ENCODE data around the gene ADCY9.
"Not testable (repeated sequence)": the region's sequence is repeated elsewhere in the genome, so short reads cannot be mapped to it uniquely, and the experiment has no call there.

The ADCY9 gene

DNA sequence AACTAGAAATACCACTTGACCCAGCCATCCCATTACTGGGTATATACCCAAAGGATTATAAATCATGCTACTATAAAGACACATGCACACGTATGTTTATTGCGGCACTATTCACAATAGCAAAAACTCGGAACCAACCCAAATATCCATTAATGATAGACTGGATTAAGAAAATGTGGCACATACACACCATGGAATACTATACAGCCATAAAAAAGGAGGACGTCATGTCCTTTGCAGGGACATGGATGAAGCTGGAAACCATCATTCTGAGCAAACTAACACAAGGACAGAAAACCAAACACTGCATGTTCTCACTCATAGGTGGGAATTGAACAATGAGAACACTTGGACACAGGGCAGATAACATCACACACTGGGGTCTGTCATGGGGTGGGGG lies 174.1 kb downstream of the ADCY9 start:
- H3K4me1 ChIP-seq (ENCODE audit: control insufficient read depth in 1 of 2, insufficient read depth in 2 of 2, low read length in 2 of 2); H3K27ac ChIP-seq (ENCODE audit: low read length); H3K36me3 ChIP-seq (ENCODE audit: control insufficient read depth in 1 of 2, insufficient read depth in 2 of 2, low read length in 2 of 2); H3K27me3 ChIP-seq (ENCODE audit: low read depth, low read length); H3K9me3 ChIP-seq (ENCODE audit: control insufficient read depth in 1 of 2, low read length in 2 of 2); H3K4me3 ChIP-seq (ENCODE audit: low read depth in 1 of 2, low read length in 2 of 2): not testable (repeated sequence)

DNA sequence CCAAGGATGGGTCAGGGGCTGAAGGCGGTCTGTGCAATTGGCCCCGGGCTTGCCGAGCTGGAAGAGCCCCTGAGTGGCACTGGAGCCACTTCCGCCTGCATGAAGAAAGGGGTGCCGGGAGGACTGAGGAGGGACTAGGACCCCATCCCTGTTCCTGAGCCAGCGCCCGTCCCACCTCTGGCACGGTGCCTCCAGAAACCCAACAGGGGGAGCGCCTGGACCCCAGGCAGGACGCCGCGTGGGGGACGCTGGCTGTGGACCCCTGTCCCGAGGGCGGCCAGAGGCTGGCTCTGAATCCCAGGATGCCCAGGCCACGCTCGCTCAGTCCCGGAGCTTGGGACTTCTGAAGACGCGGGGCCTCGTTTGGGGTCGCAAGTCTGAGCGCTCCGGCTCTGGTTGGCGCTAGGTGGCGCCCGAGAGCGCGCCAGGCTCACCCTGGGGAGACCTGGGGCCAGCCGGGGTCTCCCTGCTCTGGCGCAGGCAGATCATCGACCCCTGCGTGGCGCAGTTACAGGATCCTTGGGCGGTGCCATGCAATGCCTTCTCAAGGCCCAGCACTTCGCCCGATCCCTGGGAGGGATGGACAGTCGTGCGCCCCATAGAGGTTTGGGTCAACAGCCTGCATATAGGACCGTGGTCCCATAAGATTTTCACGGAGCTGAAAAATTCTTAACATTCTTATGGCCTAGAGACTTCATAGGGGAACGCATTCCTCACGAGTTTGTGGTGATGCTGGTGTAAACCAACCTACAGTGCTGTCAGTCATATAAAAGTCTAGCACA lies 177.2 kb downstream of the ADCY9 start:
- no peaks in the 10 kb centered on the region for H3K9me3 ChIP-seq (ENCODE audit: control insufficient read depth in 1 of 2, low read length in 2 of 2)
- no peak overlapping the region for H3K27ac ChIP-seq (ENCODE audit: low read length)
- no peaks in the 10 kb centered on the region for H3K36me3 ChIP-seq (ENCODE audit: control insufficient read depth in 1 of 2, insufficient read depth in 2 of 2, low read length in 2 of 2)
- no peaks in the 10 kb centered on the region for H3K27me3 ChIP-seq (ENCODE audit: low read depth, low read length)
- peaks cover 0 to 6% of the 10 kb centered on the region in 2 donors for H3K4me1 ChIP-seq (ENCODE audit: control insufficient read depth in 1 of 2, insufficient read depth in 2 of 2, low read length in 2 of 2)
- peak overlapping the region; percentile 46 to 81 for H3K4me3 ChIP-seq (ENCODE audit: low read depth in 1 of 2, low read length in 2 of 2)

DNA sequence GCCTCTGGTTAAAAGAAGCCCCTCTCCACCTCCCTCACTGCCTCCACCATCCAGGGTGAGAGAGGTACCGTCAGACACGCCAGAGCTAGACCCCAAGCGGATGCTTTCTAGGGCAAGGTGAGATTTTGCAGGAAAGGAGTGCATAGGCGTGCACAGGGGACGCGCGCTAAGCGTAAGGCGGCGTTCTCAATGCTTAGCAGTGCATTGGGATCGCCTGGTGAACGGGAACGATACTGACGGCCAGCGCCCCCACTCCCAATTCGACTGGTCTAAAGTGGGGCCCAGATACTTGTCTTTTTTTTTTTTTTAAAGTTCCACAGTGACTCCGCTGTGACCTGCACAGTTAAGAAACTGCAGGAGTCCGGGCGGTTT lies 177.8 kb downstream of the ADCY9 start:
- Histone ChIP-seq H3K36me3 (ENCODE audit: control insufficient read depth in 1 of 2, insufficient read depth in 2 of 2, low read length in 2 of 2) (no peaks in the 10 kb centered on the region), H3K9me3 (ENCODE audit: control insufficient read depth in 1 of 2, low read length in 2 of 2) (no peaks in the 10 kb centered on the region), H3K4me3 (ENCODE audit: low read depth in 1 of 2, low read length in 2 of 2) (peak overlapping the region; percentile 46 to 81), H3K27ac (ENCODE audit: low read length) (no peak overlapping the region), H3K4me1 (ENCODE audit: control insufficient read depth in 1 of 2, insufficient read depth in 2 of 2, low read length in 2 of 2) (peaks cover 0 to 6% of the 10 kb centered on the region in 2 donors), H3K27me3 (ENCODE audit: low read depth, low read length) (no peaks in the 10 kb centered on the region)

DNA sequence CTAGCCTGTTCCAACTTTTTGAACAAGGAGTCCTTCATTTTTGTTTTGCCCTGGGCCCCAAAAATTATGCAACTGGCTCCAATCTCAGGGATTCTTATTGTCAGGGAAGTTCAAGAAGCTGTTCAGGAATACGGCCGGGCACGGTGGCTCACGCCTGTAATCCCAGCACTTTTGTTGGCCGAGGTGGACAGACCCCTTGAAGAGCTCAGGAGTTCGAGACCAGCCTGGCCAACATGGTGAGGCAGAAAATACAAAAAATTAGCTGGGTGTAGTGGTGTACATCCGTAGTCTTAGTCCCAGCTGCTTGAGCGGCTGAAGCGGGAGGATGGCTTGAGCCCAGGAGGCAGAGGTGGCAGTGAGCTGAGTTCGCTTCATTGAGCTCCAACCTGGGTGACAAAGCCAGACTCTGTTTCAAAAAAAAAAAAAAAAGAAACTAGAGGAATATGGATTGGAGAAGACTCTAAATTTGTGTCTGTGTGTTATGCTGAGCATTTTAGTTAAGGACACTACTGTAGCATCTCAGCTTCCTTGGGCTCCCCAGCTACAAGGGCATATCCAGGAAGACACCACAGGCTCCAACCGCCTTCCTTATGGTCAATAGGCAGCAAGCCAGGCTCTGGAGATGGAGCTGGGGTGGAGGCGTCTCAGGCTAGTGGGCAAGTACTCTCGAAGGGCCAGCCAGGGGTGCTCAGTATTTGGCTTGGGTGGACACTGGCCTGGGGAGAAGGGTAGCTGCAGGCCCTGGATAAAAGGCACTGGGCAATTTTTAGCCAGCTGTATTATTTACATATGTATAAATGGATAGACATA lies 179.0 kb downstream of the ADCY9 start:
- Histone ChIP-seq H3K27ac (ENCODE audit: low read length) (no peak overlapping the region), H3K4me3 (ENCODE audit: low read depth in 1 of 2, low read length in 2 of 2) (no peak overlapping the region), H3K36me3 (ENCODE audit: control insufficient read depth in 1 of 2, insufficient read depth in 2 of 2, low read length in 2 of 2) (no peaks in the 10 kb centered on the region), H3K4me1 (ENCODE audit: control insufficient read depth in 1 of 2, insufficient read depth in 2 of 2, low read length in 2 of 2) (peaks cover 0 to 6% of the 10 kb centered on the region in 2 donors), H3K27me3 (ENCODE audit: low read depth, low read length) (no peaks in the 10 kb centered on the region), H3K9me3 (ENCODE audit: control insufficient read depth in 1 of 2, low read length in 2 of 2) (no peaks in the 10 kb centered on the region)

DNA sequence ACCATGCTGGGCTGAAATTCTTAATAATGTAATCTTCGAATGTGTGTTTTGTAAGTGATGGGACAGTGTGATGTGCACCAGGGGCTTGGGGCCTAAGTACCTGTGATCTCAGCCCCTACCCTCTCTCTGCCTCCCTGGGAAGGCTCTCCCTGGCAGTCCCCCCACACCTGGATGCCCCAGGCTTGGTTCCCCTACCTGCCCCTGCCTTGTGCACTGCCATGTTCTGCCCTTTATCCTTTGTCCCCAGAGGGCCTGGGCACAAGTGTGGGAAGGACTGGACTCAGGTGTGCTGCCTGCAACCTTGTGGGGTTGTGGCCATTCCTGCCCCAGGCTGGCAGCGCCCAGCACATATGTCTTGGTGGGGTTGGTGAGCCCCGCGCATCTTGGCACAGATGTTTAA lies 180.3 kb downstream of the ADCY9 start:
- Histone ChIP-seq H3K36me3 (ENCODE audit: control insufficient read depth in 1 of 2, insufficient read depth in 2 of 2, low read length in 2 of 2) (no peaks in the 10 kb centered on the region), H3K9me3 (ENCODE audit: control insufficient read depth in 1 of 2, low read length in 2 of 2) (no peaks in the 10 kb centered on the region), H3K27ac (ENCODE audit: low read length) (no peak overlapping the region), H3K4me3 (ENCODE audit: low read depth in 1 of 2, low read length in 2 of 2) (no peak overlapping the region), H3K27me3 (ENCODE audit: low read depth, low read length) (no peaks in the 10 kb centered on the region), H3K4me1 (ENCODE audit: control insufficient read depth in 1 of 2, insufficient read depth in 2 of 2, low read length in 2 of 2) (peaks cover 0 to 6% of the 10 kb centered on the region in 2 donors)

DNA sequence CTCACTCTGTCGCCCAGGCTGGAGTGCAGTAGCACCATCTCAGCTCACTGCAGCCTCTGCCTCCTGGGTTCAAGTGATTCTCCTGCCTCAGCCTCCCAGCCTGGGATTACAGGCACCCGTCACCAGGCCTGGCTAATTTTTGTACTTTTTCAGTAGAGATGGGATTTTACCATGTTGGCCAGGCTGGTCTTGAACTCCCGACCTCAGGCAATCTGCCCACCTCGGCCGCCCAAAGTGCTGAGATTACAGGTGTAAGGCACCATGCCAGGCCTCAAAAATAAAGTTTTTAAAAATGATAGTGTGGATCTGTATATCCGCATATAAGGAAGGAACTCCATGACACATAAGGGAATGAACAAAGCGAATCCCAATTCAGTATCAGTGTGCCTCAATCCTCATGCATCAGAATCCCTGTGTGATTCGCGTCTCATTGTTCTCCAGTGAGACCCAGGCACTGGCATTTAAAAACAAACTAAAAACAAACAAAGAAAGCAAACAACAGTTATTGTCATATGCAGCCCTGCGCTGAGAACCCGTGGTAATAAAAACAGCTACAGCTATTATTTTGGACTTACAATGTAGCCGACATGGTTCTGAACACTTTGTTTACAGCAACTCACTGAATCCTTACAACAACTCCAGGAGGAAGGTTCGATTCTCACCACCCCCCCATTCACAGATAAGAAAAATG lies 181.6 kb downstream of the ADCY9 start:
- Histone ChIP-seq H3K4me3 (ENCODE audit: low read depth in 1 of 2, low read length in 2 of 2) (no peak overlapping the region), H3K27ac (ENCODE audit: low read length) (no peak overlapping the region), H3K27me3 (ENCODE audit: low read depth, low read length) (no peaks in the 10 kb centered on the region), H3K36me3 (ENCODE audit: control insufficient read depth in 1 of 2, insufficient read depth in 2 of 2, low read length in 2 of 2) (no peaks in the 10 kb centered on the region), H3K4me1 (ENCODE audit: control insufficient read depth in 1 of 2, insufficient read depth in 2 of 2, low read length in 2 of 2) (peaks cover 0 to 6% of the 10 kb centered on the region in 2 donors), H3K9me3 (ENCODE audit: control insufficient read depth in 1 of 2, low read length in 2 of 2) (no peaks in the 10 kb centered on the region)

DNA sequence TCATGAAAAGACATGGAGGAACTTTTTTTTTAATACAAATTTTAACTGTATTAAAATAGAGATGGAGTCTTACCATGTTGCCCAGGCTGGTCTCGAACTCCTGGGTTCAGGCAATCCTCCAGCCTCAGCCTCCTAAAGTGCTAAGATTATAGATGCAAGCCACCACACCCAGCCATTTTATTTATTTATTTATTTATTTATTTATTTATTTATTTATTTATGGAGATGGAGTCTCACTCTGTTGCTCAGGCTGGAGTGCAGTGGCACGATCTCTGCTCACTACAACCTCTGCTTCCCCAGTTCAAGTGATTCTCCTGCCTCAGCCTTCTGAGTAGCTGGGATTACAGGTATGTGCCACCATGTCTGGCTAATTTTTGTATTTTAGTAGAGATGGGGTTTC lies 189.1 kb downstream of the ADCY9 start:
- not testable (repeated sequence) for H3K4me1 ChIP-seq (ENCODE audit: control insufficient read depth in 1 of 2, insufficient read depth in 2 of 2, low read length in 2 of 2); H3K36me3 ChIP-seq (ENCODE audit: control insufficient read depth in 1 of 2, insufficient read depth in 2 of 2, low read length in 2 of 2); H3K4me3 ChIP-seq (ENCODE audit: low read depth in 1 of 2, low read length in 2 of 2); H3K27ac ChIP-seq (ENCODE audit: low read length); H3K9me3 ChIP-seq (ENCODE audit: control insufficient read depth in 1 of 2, low read length in 2 of 2); H3K27me3 ChIP-seq (ENCODE audit: low read depth, low read length)

DNA sequence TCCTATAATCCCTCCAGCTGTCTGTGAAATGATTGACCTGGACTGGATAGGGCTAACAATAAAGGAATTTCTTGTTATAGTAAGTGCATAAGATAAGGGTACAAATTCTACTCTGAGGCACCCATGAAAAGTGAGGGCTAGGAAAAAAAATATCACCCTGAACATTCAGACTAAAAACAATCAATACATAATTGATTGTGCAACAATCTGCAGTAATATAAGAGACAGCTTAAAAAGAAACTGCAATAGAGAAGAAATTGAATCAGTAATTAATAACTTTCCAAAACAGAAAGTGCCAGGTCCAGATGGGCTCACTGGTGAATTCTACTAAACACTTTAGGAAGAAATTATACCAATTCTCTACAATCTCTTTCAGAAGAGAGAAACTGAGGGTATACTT lies 191.5 kb downstream of the ADCY9 start:
- no peaks in the 10 kb centered on the region for H3K27me3 ChIP-seq (ENCODE audit: low read depth, low read length)
- no peaks in the 10 kb centered on the region for H3K9me3 ChIP-seq (ENCODE audit: control insufficient read depth in 1 of 2, low read length in 2 of 2)
- no peaks in the 10 kb centered on the region for H3K36me3 ChIP-seq (ENCODE audit: control insufficient read depth in 1 of 2, insufficient read depth in 2 of 2, low read length in 2 of 2)
- no peak overlapping the region for H3K27ac ChIP-seq (ENCODE audit: low read length)
- no peak overlapping the region for H3K4me3 ChIP-seq (ENCODE audit: low read depth in 1 of 2, low read length in 2 of 2)
- H3K4me1 ChIP-seq (ENCODE audit: control insufficient read depth in 1 of 2, insufficient read depth in 2 of 2, low read length in 2 of 2): no peaks in the 10 kb centered on the region

DNA sequence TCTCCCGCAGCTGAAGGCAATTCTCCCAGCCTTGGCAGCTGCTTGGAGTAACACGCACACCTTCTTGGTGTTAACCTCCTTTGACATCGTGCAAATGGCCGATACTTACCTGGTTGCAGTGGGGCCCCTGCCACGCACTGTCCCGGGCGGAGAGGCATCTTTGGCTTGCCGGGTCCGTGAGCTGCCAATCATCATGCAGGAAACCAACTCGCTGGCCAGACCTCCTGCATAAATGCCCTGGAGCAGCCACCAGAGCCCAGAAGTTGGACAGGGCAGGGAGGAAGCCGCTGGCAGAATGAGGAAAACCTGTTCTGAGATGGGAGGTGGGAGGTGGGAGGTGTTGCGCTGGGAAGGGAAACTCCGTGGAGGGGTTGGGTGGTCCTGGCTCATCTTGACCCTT lies 194.0 kb downstream of the ADCY9 start:
- Histone ChIP-seq H3K4me1 (ENCODE audit: control insufficient read depth in 1 of 2, insufficient read depth in 2 of 2, low read length in 2 of 2) (no peaks in the 10 kb centered on the region), H3K9me3 (ENCODE audit: control insufficient read depth in 1 of 2, low read length in 2 of 2) (peaks cover 0 to 6% of the 10 kb centered on the region in 2 donors), H3K27ac (ENCODE audit: low read length) (no peak overlapping the region), H3K27me3 (ENCODE audit: low read depth, low read length) (no peaks in the 10 kb centered on the region), H3K4me3 (ENCODE audit: low read depth in 1 of 2, low read length in 2 of 2) (no peak overlapping the region), H3K36me3 (ENCODE audit: control insufficient read depth in 1 of 2, insufficient read depth in 2 of 2, low read length in 2 of 2) (no peaks in the 10 kb centered on the region)

DNA sequence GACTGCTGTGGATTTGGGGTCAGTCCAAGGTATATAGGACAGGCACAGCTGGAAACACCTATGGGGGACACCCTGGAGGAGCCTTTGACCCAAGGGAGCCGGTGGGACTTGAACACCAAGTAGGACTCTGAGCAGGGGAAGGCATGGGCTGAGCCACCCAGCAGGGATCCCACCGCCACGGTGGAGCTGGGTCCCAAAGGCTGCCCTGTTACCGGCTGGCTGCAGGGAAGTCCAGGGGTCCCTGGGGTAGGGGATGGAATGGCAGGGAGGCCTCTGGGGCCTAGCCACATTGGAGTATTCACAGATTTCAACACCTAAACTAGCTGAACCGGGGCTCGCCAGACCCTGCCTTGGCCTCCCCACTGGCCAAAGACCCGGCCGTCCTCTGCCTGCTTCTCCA lies 196.0 kb downstream of the ADCY9 start:
- H3K4me3 ChIP-seq (ENCODE audit: low read depth in 1 of 2, low read length in 2 of 2): no peak overlapping the region
- H3K9me3 ChIP-seq (ENCODE audit: control insufficient read depth in 1 of 2, low read length in 2 of 2): peaks cover 0 to 10% of the 10 kb centered on the region in 2 donors
- no peak overlapping the region for H3K27ac ChIP-seq (ENCODE audit: low read length)
- H3K27me3 ChIP-seq (ENCODE audit: low read depth, low read length): no peaks in the 10 kb centered on the region
- H3K4me1 ChIP-seq (ENCODE audit: control insufficient read depth in 1 of 2, insufficient read depth in 2 of 2, low read length in 2 of 2): no peaks in the 10 kb centered on the region
- H3K36me3 ChIP-seq (ENCODE audit: control insufficient read depth in 1 of 2, insufficient read depth in 2 of 2, low read length in 2 of 2): no peaks in the 10 kb centered on the region

DNA sequence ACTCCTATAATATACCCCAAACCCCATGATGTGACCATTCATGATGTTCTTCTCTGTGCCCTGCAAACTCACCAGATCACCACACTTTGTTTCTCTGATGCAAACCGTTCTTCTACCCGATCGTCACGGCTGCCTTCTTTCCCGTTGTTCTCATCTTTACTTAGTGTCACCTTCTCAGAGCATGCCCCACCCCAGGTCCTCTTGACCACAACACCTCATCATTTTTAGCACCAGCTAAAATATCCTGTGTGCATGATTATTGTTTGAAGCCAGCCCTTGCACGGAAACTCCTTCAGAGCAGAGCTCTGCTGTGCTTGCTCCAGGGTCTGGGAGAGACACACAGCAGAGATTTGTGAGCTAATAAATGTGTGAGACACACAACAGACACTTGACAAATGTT lies 196.8 kb downstream of the ADCY9 start:
- Histone ChIP-seq H3K36me3 (ENCODE audit: control insufficient read depth in 1 of 2, insufficient read depth in 2 of 2, low read length in 2 of 2) (no peaks in the 10 kb centered on the region), H3K4me1 (ENCODE audit: control insufficient read depth in 1 of 2, insufficient read depth in 2 of 2, low read length in 2 of 2) (no peaks in the 10 kb centered on the region), H3K27ac (ENCODE audit: low read length) (no peak overlapping the region), H3K4me3 (ENCODE audit: low read depth in 1 of 2, low read length in 2 of 2) (no peak overlapping the region), H3K9me3 (ENCODE audit: control insufficient read depth in 1 of 2, low read length in 2 of 2) (peaks cover 0 to 10% of the 10 kb centered on the region in 2 donors), H3K27me3 (ENCODE audit: low read depth, low read length) (no peaks in the 10 kb centered on the region)

All from muscle layer of duodenum (tissue), 2 donors.